K562 treated with DMSO at 1 percent for 4 hours (cell line): ENCODE measurements around the gene CLCA4. TPM values are rescaled to one million over a fixed set of nuclear protein-coding genes. Genes with fewer than 3 reads are reported as not detected.

Experiments used
- total RNA-seq: library from RNA; unstranded; fragments of 300-600 nt; gene quantifications from 2 replicates; pipeline ENCODE4 v1.2.3, GENCODE V29; 2022; ENCODE audit not compliant: insufficient read depth

Gene CLCA4, protein sequence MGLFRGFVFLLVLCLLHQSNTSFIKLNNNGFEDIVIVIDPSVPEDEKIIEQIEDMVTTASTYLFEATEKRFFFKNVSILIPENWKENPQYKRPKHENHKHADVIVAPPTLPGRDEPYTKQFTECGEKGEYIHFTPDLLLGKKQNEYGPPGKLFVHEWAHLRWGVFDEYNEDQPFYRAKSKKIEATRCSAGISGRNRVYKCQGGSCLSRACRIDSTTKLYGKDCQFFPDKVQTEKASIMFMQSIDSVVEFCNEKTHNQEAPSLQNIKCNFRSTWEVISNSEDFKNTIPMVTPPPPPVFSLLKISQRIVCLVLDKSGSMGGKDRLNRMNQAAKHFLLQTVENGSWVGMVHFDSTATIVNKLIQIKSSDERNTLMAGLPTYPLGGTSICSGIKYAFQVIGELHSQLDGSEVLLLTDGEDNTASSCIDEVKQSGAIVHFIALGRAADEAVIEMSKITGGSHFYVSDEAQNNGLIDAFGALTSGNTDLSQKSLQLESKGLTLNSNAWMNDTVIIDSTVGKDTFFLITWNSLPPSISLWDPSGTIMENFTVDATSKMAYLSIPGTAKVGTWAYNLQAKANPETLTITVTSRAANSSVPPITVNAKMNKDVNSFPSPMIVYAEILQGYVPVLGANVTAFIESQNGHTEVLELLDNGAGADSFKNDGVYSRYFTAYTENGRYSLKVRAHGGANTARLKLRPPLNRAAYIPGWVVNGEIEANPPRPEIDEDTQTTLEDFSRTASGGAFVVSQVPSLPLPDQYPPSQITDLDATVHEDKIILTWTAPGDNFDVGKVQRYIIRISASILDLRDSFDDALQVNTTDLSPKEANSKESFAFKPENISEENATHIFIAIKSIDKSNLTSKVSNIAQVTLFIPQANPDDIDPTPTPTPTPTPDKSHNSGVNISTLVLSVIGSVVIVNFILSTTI
- total RNA-seq = not detected in 2 replicates

DNA sequence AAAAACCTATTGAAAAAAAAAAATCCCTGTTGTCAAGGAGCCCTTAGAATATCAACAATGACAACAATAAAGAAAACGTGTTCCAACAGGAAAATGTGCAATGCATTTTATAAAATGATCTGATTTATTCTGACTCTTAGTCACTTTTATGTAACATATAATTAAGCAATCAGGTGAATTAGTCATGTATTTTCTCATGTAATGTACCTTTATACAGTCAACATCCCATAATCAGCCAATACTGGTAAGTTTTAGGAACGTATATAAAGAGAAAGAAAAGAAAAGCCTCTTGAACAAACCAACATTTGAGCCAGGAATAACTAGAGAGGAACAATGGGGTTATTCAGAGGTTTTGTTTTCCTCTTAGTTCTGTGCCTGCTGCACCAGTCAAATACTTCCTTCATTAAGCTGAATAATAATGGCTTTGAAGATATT lies at the start of gene CLCA4:
Gene CLCA4, plus strand, starts transcription at position 292 of the 435 bp plus-strand sequence. Its CDS starts 42 bp downstream, at position 334.

Other genes starting within 250 kb of the CLCA4 start
- gene ODF2L, start 150.8 kb upstream of the CLCA4 start, total RNA-seq = 1.1 and 2.0 TPM in 2 replicates
- not detected in 2 replicates for gene CLCA2, start 122.9 kb upstream of the CLCA4 start, total RNA-seq
- gene CLCA1, start 78.2 kb upstream of the CLCA4 start, total RNA-seq = 0.30 TPM in 1 of 2 replicates, not detected in the other
- 16.8 and 18.4 TPM in 2 replicates for gene SH3GLB1, start 157.5 kb downstream of the CLCA4 start, total RNA-seq